T-helper 2 cell treated with Interferon-gamma antibody and Interleukin-4, amounts not matched to agents 100 ng/mL and 5 ng/mL, for 36 hours (primary cell): ENCODE data around the gene LPAR3. TPM values are rescaled to one million over a fixed set of nuclear protein-coding genes. Genes with fewer than 3 reads are reported as not detected.

Source experiments
- intact Hi-C: fragments of 100-400 bp; cut with micrococcal nuclease; formaldehyde crosslinking; loops from one replicate; pipeline ENCODE4 v1.15.1; 2023
- total RNA-seq: library from RNA; stranded (reverse); gene quantifications from 2 replicates; pipeline ENCODE4 v1.2.3, GENCODE V29; 2022

The LPAR3 gene
- total RNA-seq, 1 donor from 2014 or later: 0.25 TPM

- intact Hi-C loops: loop anchor here (1.0 to 5.0 kb wide), 5 partner anchors 8 to 290 kb away; partner anchors contain the start of genes CTBS and SSX2IP
These were observed 30.9 kb downstream of the LPAR3 start for GRCh38 chr1:84861988-84862644.

GRCh38 chr1:84861516-84861915, 31.5 kb downstream of the LPAR3 start:
- intact Hi-C loops: loop anchor here (5.0 kb wide), 3 partner anchors 79 to 289 kb away; partner anchors contain the start of genes CTBS and SSX2IP

- intact Hi-C loops: loop anchor here (5.0 to 10.0 kb wide), 4 partner anchors 78 to 355 kb away; partner anchors contain the start of genes CTBS, GNG5, SPATA1 and SSX2IP
These were observed 33.1 kb downstream of the LPAR3 start for GRCh38 chr1:84859866-84860265.

GRCh38 chr1:84857906-84858305, 35.1 kb downstream of the LPAR3 start:
- intact Hi-C loops: loop anchor here (10.0 kb wide), 1 partner anchor 353 kb away; the partner anchor contains the start of genes GNG5 and SPATA1

GRCh38 chr1:84856726-84857270, 36.2 kb downstream of the LPAR3 start:
- intact Hi-C loops: loop anchor here (10.0 kb wide), 1 partner anchor 352 kb away; the partner anchor contains the start of genes GNG5 and SPATA1

- intact Hi-C loops: loop anchor here (10.0 kb wide), 1 partner anchor 351 kb away; the partner anchor contains the start of genes GNG5 and SPATA1
These were observed 37.0 kb downstream of the LPAR3 start for GRCh38 chr1:84855691-84856630.

- intact Hi-C loops: loop anchor here (10.0 kb wide), 1 partner anchor 350 kb away; the partner anchor contains the start of genes GNG5 and SPATA1
These were observed 37.8 kb downstream of the LPAR3 start for GRCh38 chr1:84855168-84855567.

GRCh38 chr1:84853741-84854721, 39.0 kb downstream of the LPAR3 start:
- intact Hi-C loops: loop anchor here (1.0 to 10.0 kb wide), 4 partner anchors 8 to 712 kb away; partner anchors contain the start of genes GNG5, PRKACB and SPATA1

GRCh38 chr1:84851839-84852238, 41.2 kb downstream of the LPAR3 start:
- intact Hi-C loops: loop anchor here (5.0 to 10.0 kb wide), 3 partner anchors 35 to 710 kb away; partner anchors contain the start of genes GNG5, PRKACB and SPATA1

GRCh38 chr1:84849357-84849975, 43.5 kb downstream of the LPAR3 start:
- intact Hi-C loops: no loop called here

- intact Hi-C loops: no loop called here
These were observed 45.5 kb downstream of the LPAR3 start for GRCh38 chr1:84847253-84848250.

- intact Hi-C loops: no loop called here
These were observed 46.6 kb downstream of the LPAR3 start for GRCh38 chr1:84846387-84846786.

GRCh38 chr1:84845357-84845756, 47.6 kb downstream of the LPAR3 start:
- intact Hi-C loops: no loop called here

GRCh38 chr1:84844094-84844493, 48.9 kb downstream of the LPAR3 start:
- intact Hi-C loops: loop anchor here (5.0 kb wide), 1 partner anchor 48 kb away; the partner anchor contains the start of gene LPAR3

GRCh38 chr1:84842748-84843231, 50.2 kb downstream of the LPAR3 start:
- intact Hi-C loops: loop anchor here (5.0 kb wide), 1 partner anchor 50 kb away; the partner anchor contains the start of gene LPAR3

GRCh38 chr1:84841971-84842370, 51.0 kb downstream of the LPAR3 start:
- intact Hi-C loops: loop anchor here (5.0 kb wide), 1 partner anchor 50 kb away; the partner anchor contains the start of gene LPAR3

GRCh38 chr1:84840346-84840745, 52.7 kb downstream of the LPAR3 start:
- intact Hi-C loops: loop anchor here (5.0 kb wide), 1 partner anchor 52 kb away; the partner anchor contains the start of gene LPAR3

GRCh38 chr1:84839544-84839943, 53.5 kb downstream of the LPAR3 start:
- intact Hi-C loops: loop anchor here (5.0 kb wide), 1 partner anchor 33 kb away; no protein-coding TSS in a partner anchor
